Stimulated activated naive CD4-positive, alpha-beta T cell treated with Interleukin-2 at 50 U/mL for 16 hours (primary cell): ENCODE measurements around the gene PCMTD2.
A peak's percentile ranks its signal among the peaks of the same experiment; 100 is the strongest.

ENCODE experiments used
- DNase-seq: peaks from one replicate; lab custom pipeline; 2025; lab: John Stamatoyannopoulos, UW

The PCMTD2 gene

GRCh38 chr20:64256282-64256935 is 861 bp downstream of the PCMTD2 start:
- no peak for DNase-seq

GRCh38 chr20:64257107-64257757 is 1.7 kb downstream of the PCMTD2 start:
- no peak for DNase-seq

DNA sequence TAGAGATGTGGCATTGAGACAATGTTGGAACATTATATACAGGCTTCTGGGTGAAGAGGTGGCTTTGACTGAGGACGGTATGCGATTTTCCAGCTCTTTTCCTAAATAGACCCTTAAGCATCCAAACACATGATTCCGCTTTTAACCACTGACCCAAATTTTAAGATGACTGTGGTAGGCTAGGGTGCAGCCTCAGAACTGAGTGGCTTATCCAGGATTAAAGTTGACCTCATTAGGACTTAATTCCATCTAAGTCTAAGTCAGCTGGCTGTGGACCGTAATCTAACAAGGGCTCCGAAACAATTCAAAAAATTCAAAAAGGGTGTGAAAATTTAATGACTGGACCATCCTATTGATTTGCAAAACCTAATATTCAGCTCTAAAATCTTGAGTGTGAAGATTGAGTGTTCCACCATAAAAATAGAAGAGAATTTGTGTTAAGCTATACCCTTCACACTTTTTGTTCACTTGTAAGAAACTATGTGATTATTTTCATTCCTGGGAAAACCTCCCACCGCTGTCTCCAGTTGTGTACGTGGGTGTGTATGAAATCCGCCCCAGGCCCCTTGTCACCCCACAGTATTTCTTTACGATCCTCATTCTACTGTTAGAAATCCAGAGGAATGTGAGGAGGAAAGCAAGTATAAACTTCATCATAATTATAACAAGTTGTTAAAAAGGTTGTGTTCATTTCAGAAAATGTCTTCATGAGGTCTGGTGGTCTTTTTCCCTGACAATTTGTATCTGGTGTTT is 2.7 kb downstream of the PCMTD2 start:
- DNase-seq: no peak

DNA sequence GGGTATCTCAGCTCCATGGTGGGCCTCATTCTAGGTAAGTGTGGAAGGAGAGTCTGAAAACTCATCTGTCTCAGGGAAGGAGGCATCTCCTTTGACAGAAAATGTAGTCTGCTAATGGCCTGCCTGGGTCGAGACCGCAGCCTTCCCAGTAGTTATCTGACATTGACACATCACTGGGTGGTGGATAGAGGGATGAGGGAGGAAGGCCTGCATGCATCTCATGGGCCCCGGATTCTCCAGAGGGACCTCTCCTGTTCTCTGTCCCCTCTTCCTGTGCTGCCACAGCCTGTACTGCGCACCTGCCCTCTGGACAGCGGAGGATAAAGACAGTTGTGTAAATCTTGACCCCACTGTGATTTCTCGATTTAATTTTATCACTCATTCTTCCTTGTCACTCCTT is 4.7 kb downstream of the PCMTD2 start:
- DNase-seq: no peak

- DNase-seq: no peak
Measured at GRCh38 chr20:64261138-64261537, 5.6 kb downstream of the PCMTD2 start.

DNA sequence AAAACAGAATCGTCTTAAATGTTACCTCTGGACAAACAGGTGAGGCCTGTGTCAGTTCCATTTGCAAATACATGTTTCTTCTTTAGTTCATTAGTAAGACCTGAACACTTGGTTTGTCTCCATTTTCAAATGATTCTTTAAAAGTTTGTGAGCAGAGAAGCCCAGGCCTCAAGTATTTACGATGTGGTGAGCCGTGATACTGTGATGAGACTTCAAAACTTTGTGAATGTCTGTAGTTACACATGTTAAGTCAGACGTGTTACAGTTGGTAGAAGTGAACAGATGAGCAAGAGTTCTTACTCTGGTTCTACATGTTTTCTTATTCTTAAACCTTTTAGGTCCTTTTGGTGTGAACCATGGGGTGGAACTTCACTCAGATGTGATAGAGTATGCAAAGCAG is 8.5 kb downstream of the PCMTD2 start:
- DNase-seq: no peak

DNA sequence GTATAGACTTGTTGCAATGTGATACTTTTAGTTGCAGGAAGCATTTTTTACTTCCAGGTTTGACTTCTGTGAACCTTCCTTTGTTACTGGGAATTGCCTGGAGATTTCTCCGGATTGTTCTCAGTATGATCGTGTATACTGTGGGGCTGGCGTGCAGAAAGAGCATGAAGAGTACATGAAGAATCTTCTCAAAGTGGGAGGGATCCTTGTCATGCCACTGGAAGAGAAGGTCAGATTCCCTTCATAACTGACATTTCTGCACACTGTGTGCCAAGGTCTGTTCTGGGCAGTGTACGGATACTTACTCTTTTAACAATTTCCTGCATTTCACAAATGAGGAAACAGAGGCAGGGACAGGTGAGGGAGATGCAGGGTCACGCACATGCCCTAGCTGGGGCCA is 9.7 kb downstream of the PCMTD2 start:
- DNase-seq: no peak

DNA sequence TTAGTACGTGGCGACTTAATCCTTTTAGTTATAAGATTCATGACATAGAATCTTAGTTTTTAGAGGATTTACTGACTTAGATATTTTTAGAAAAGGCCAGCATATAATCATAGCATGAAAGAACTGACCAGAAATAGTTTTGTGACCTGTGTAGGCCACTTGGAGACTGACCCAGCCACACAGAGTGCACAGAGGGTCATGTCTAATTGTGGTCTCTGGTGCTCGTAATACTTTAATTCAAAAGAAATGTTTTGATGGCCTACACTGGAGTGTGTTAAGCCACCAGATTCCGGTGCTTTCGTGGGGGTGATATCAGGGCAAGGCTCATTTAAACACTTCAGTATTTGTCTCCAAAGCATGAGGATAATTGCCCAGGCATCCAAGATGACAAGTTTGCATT is 11.4 kb downstream of the PCMTD2 start:
- DNase-seq: no peak

DNA sequence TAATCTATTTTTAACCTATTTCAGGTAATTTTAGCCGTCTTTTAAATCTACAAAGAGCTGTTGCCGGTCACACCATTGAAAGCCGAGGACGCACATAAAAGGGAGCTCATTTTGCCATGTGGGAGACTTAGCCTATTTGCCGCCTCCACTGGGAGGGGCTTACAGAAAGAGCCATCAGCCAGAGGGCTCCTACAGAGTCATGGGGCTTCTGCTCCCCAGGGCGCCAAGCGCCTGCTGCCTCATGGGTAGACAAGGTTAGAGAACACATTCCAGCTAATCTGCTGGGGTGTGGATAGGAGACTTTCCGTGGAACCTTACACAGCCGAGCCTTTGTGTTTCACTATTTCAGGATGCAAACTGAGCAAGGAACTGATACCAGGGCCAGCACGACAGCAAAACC is 12.6 kb downstream of the PCMTD2 start:
- no peak for DNase-seq

DNA sequence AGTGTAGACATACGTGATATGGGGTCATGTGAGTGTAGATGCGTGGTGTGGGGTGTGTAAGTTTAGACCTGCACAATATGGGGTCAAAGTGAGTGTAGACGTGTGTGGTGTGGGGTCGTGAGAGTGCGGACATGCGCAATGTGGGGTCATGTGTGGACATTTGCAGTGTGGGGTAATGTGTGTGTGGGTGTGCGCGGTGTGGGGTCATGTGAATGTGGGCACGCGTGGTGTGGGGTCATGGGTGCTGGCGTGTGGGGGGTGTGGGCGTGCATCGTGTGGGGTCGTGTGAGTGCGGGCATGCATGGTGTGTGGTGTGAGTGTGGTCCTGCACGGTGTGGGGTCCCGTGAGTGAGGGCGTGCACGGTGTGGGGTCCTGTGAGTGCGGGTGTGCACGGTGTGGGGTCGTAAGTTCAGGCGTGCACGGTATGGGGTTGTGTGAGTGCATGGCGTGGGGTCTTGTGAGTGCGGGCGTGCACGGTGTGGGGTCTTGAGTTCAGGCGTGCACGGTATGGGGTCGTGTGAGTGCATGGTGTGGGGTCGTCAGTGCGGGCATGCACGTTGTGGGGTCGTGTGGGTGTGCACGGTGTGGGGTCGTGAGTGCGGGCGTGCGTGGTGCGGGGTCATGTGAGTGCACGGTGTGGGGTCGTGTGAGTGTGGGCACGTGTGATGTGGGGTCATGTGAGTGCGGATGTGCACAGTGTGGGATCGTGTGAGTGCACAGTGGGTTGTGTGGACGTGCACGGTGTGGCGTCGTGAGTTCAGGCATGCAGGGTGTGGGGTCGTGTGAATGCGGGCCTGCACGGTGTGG is 14.3 kb downstream of the PCMTD2 start:
- no peak for DNase-seq

- no peak for DNase-seq
Measured at GRCh38 chr20:64271636-64272035, 16.1 kb downstream of the PCMTD2 start.

- DNase-seq: no peak
Measured at GRCh38 chr20:64273109-64273508, 17.6 kb downstream of the PCMTD2 start.

DNA sequence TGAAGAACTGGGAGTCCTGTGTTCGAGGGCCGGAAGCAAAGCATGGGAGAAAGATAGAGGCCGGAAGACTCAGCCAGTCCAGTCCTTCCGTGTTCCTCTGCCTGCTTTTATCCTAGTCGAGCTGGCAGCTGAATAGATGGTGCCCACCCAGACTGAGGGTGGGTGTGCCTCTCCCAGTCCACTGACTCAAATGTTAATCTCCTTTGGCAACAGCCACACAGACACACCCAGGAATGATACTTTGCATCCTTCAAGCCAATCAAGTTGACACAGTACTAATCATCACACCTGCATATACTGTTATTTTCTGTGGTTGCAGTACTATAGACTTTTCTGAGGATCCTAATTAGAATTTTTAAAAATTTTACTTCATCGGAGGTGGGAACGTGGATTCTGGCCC is 21.3 kb downstream of the PCMTD2 start:
- DNase-seq: no peak

GRCh38 chr20:64277571-64278316 is 22.2 kb downstream of the PCMTD2 start:
- DNase-seq: no peak

DNA sequence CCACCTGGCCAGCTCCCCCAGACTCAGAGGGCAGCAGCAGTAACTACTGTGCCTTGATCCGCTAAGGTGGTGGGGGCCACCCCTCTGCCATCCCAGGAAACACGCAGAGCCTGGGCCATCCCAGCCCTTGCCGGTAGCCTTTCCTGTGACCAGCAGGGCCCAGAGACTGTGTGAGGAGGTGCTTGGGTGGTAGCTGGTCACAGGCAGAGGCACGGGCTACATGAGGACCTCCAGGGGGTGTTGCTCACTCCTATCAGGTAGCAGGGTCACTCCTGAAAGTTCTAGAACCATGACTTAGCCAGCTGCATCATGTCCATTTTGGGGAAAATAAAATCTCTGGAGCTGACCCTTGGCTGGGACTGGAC is 22.8 kb downstream of the PCMTD2 start:
- no peak for DNase-seq

DNA sequence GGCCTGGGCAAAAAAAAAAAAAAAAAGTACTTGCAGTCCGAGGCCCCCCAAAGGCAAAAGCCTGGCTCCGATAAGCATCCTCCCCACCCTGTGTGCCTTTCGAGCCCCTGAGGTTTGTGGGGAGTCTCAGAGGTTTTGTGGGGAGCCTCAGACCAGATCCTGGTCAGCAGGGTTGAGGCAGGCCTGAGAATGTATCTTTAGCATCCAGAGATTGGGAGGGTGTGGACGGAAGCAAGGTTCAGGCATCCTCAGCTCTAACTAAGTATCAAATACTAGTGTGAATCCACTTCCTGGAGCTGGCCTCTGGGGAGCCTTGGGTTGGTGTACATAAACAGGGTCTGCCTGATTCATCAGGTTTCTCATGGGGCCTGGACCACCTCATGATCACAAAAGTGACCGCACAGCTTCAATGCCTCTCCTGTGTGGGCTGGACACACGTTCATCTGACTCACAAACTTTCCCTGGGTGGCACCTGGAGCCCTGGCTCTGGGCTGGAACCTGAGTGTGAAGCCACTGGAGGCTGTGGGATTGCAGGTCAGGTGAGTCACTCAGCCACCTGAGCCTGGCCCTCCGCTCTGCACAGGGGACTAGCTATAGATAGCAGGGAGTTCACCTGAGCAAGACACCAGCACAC is 24.4 kb downstream of the PCMTD2 start:
- DNase-seq: no peak

DNA sequence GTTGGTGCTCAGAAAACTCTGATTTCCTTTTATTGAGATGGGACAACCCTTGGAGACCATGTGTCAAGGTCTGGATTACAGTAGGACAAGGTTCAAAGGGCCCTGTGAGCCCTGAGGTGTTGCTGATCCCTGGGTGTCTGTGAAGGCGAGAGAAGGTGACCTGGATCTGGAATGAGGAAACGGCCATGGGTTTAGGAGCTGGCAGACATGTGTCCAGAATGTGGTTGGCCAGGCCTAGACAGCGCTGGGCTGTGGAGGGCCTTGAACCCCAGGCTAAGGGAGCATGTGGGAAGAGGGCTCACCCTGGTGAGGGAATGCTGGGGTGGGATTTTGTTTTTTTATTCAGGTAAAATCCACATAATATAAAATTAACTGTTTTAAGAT is 24.9 kb downstream of the PCMTD2 start:
- no peak for DNase-seq

- no peak for DNase-seq
Measured at GRCh38 chr20:64283646-64284045, 28.1 kb downstream of the PCMTD2 start.

DNA sequence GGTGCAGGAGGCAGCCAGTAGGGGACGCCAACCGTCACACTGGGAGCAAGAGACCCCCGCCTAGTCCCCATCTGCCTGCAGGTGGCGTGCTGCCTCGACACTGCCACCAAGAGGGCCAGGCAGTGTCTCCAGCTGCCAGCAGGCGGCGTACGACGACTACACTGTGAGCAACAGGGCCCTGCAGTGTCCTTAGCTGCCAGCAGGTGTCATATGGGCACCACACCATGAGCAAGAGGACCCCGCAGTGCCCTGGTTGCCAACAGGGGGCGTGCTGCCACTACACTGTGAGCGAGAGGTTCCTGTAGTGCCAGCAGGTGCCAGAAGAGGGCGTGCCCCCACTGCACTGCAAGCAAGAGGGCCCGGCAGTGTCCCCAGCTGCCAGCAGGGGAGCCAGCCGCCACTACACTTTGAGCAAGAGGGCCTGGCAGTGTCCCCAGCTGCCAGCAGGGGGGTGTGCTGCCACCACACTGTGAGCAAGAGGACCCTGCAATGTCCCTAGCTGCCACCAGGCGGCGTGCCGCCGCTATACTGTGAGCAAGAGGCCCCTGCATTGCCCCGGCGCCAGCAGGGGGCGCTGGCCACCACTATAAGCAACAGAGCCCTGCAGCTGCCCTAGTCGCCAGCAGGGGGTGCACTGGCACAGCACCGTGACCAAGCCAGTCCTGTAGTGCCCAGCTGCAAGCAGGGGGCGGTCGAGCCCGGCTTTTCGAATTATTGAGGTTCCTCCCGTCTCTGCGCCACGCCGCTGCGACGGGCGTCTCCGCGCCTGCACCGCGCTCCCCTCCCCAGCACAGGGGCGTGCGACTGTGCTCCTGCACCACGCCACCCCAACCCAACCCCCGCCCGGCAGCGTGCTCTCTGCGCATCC is 30.3 kb downstream of the PCMTD2 start:
- peak; percentile 80 for DNase-seq
